ENCODE data around the gene UTRN.

GRCh38 chr6:144316862-144317195, 31.7 kb downstream of the UTRN start:
- TF ChIP-seq CTCF (IDR thresholded peaks at IDR 0.05; ENCODE audit: low read length): no peak
- no peak for TF ChIP-seq EZH2 (optimal IDR thresholded peaks at IDR 0.05; ENCODE audit: low read depth, low read length)
- no peak for TF ChIP-seq EZH2phosphoT487 (IDR thresholded peaks at IDR 0.05; ENCODE audit: low read length)
